HepG2 (cell line): Measurements from ENCODE around the gene TGFBR1.

Source experiments
- EED ChIP-seq: sonication (generic); formaldehyde crosslinking; IDR thresholded peaks from 2 replicates; pipeline ENCODE4 v1.5.0; 2020; ENCODE audit warnings: mild to moderate bottlenecking, missing genetic modification reagents
- EZH2 ChIP-seq: conservative IDR thresholded peaks from 2 replicates; pipeline ENCODE4 v1.6.1; 2012; ENCODE audit warnings: mild to moderate bottlenecking, low read depth, low read length, moderate library complexity
- STAT6 ChIP-seq: sonication (generic); formaldehyde crosslinking; IDR thresholded peaks from 2 replicates; pipeline ENCODE4 v1.4.0; 2020; ENCODE audit warnings: missing genetic modification reagents, mild to moderate bottlenecking, borderline replicate concordance
- ZNF224 ChIP-seq: sonication (generic); formaldehyde crosslinking; IDR thresholded peaks from 2 replicates; pipeline ENCODE4 v1.5.0; 2020; ENCODE audit warnings: mild to moderate bottlenecking, missing genetic modification reagents
- ZNF274 ChIP-seq: sonication (generic); formaldehyde crosslinking; IDR thresholded peaks from 2 replicates; pipeline ENCODE4 v1.5.1; 2020; ENCODE audit warnings: mild to moderate bottlenecking, missing genetic modification reagents
- ZNF317 ChIP-seq: sonication (generic); formaldehyde crosslinking; IDR thresholded peaks from 2 replicates; pipeline ENCODE4 v1.5.0; 2020; ENCODE audit warnings: mild to moderate bottlenecking, missing genetic modification reagents
- TF ChIP-seq, protein P1 (sequence below): sonication (generic); formaldehyde crosslinking; IDR thresholded peaks from 2 replicates; pipeline ENCODE4 v1.4.0; 2020; ENCODE audit warnings: missing genetic modification reagents

DNA sequence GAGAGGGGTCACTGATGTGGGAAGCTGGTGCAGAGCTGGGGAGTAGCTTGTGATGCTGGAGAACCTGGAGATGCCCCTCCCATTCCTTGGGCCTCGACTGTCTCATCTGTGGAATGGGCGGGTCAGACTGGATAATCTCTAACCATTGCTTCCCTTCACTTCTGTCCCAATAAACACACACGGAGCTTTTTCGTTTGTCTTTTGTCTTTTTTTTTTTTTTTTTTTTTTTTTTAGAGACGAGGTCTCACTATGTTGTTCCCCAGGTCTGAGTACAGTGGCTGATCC lies 80.4 kb downstream of the TGFBR1 start:
- TF ChIP-seq EZH2 (no peak), STAT6 (CRISPR knock-in tag) (no peak), ZNF317 (no peak), ZNF274 (no peak), EED (no peak), ZNF224 (CRISPR knock-in tag) (no peak)
- TF ChIP-seq, protein P1, sequence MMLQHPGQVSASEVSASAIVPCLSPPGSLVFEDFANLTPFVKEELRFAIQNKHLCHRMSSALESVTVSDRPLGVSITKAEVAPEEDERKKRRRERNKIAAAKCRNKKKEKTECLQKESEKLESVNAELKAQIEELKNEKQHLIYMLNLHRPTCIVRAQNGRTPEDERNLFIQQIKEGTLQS (CRISPR knock-in tag): no peak
